Body of pancreas (tissue), 4 donors: ENCODE data around the gene FAM111B. TPM values are rescaled to one million over a fixed set of nuclear protein-coding genes. Genes with fewer than 3 reads are reported as not detected.
"Not testable (repeated sequence)": the region's sequence is repeated elsewhere in the genome, so short reads cannot be mapped to it uniquely, and the experiment has no call there.

Experiments used
- ATAC-seq: fragments of 150-250 bp; one replicate; pipeline ENCODE4 v1.9.1; 2016
- DNase-seq, 4 donors: peaks; one replicate each; pipeline ENCODE4 v3.0.0-alpha.2; 2019
- H3K27ac ChIP-seq, 4 donors: fragments of 200-600 bp; sonication (generic); 1 replicate in 3 of 4; 2 replicates in 1 of 4; pipeline versions ENCODE4 v1.5.1 to v1.6.1; 2016 to 2019; ENCODE audit warnings: mild to moderate bottlenecking in 1 of 4, mixed read lengths in 1 of 4, moderate library complexity in 1 of 4
- H3K27me3 ChIP-seq, 2 donors: fragments of 200-600 bp; sonication (generic); one replicate each; pipeline ENCODE4 v1.6.0; 2016; ENCODE audit warnings: mild to moderate bottlenecking in 1 of 2
- H3K36me3 ChIP-seq, 2 donors: fragments of 200-600 bp; sonication (generic); replicated peaks in 1 of 2; 2 replicates each; pipeline ENCODE4 v1.5.1; 2016; ENCODE audit warnings: low read depth in 2 of 2; ENCODE audit not compliant: insufficient read depth in 1 of 2
- H3K4me1 ChIP-seq: fragments of 200-600 bp; sonication (generic); one replicate; pipeline ENCODE4 v1.6.0; 2016
- H3K4me3 ChIP-seq, 2 donors: fragments of 200-600 bp; sonication (generic); 1 replicate in 1 of 2; 2 replicates in 1 of 2; pipeline ENCODE4 v1.5.1; 2016 to 2019
- H3K9me3 ChIP-seq, 3 donors: fragments of 200-600 bp; sonication (generic); 1 replicate in 2 of 3; 2 replicates in 1 of 3; pipeline ENCODE4 v1.5.1; 2016
- POLR2A ChIP-seq, 3 donors: fragments of 450-650 bp; IDR thresholded peaks; one replicate each; pipeline ENCODE4 v1.6.1; 2016; ENCODE audit warnings: antibody characterized with exemption in 3 of 3, mild to moderate bottlenecking in 2 of 3
- WGBS, 2 donors: methylation state at CpG; one replicate each; pipeline ENCODE4 v1.1.5; 2017; 5-methylcytosine and 5-hydroxymethylcytosine counted together
- intact Hi-C: fragments of 100-400 bp; cut with DNase I; formaldehyde crosslinking; loops from one replicate; pipeline ENCODE4 v1.15.1; 2023
- total RNA-seq, 2 donors: library from RNA; depleted of rRNA; stranded (reverse); fragments of >200 nt; gene quantifications; one replicate each; pipeline ENCODE4 v1.1.0, GENCODE V29; 2016
- TF ChIP-seq, protein P1 (sequence below), 7 experiments: fragments of 450-650 bp in 4 of 7; fragments of 200-600 bp in 3 of 7; sonication (generic) in 3 of 7; IDR thresholded peaks; one replicate each; pipeline ENCODE4 v1.5.1; 2016 to 2019; ENCODE audit warnings: antibody characterized with exemption in 7 of 7

FAM111B gene
- under 1 TPM in 1 of 2 donors, not detected in 1; 0.33 TPM for total RNA-seq

GRCh38 chr11:59106363-59107336, at the start of gene FAM111B:
Gene FAM111B, plus strand, starts transcription at chr11:59107237. Its CDS starts 2,389 bp downstream, at chr11:59109626.
- peak in 1 of 3 donors; percentile 11 for TF ChIP-seq POLR2A (IDR thresholded peaks at IDR 0.05)
- TF ChIP-seq, protein P1, sequence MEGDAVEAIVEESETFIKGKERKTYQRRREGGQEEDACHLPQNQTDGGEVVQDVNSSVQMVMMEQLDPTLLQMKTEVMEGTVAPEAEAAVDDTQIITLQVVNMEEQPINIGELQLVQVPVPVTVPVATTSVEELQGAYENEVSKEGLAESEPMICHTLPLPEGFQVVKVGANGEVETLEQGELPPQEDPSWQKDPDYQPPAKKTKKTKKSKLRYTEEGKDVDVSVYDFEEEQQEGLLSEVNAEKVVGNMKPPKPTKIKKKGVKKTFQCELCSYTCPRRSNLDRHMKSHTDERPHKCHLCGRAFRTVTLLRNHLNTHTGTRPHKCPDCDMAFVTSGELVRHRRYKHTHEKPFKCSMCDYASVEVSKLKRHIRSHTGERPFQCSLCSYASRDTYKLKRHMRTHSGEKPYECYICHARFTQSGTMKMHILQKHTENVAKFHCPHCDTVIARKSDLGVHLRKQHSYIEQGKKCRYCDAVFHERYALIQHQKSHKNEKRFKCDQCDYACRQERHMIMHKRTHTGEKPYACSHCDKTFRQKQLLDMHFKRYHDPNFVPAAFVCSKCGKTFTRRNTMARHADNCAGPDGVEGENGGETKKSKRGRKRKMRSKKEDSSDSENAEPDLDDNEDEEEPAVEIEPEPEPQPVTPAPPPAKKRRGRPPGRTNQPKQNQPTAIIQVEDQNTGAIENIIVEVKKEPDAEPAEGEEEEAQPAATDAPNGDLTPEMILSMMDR (IDR thresholded peaks at IDR 0.05), result peak in 3 of 7 experiments; percentile 5 to 21 (median 15)
- Histone ChIP-seq H3K4me3 (peak within 1 kb of the TSS; percentile 21 to 36), H3K27ac (peak within 1 kb of the TSS in 1 of 4 donors; percentile 3), H3K9me3 (no peaks in the 10 kb centered on the region), H3K36me3 (no peaks in the 10 kb centered on the region), H3K27me3 (no peaks in the 10 kb centered on the region), H3K4me1 (peaks cover 18% of the 10 kb centered on the region)
- DNase-seq (peak; percentile 83 to 91 (median 86)), ATAC-seq (peak; percentile 97)
- intact Hi-C loops, result no loop called here
- 0 to 1% methylated on average over 31 to 64 of the region's 64 CpGs for WGBS, 2 donors

DNA sequence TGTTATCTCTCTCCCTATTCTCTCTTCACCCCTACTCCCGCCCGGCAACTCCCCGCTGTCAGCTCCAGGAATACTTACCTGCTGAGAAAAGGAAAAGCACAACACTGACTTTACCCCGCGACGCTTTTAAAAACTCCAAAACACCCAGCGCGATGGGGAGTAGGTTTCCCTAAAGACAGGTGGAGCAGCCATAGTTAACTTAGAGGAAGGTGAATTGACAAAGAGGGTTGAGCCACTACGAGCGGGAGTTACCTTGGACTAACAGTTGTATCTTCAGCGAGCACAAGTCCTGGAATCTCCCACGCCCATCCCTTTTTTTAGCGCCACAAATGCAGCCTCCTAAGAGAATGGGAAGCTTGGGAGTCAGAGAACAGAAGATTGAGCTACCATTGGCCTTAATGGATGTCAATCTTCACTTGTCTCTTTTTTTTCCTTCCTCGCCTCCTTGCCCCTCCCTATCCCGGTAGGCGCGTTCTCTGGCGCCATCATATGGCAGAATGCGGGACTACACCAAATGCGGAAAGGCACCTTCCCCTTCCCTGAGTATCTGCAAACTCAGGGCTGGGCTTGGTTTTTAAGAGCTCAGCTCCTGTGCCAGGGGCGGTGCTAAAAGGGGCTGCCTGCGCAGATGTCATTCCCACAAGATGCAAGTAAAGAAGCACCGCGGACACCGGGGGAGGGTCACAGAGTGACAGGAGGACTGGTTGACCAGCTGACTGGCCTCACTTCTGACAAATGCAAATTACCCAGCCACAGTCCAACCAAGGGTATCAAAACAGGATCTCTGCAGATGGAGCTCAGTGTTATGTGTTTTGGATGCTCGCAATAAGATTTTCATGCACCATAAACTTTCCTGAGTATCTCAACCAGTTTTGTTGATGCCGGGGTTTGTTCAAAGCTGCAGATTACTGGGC, 48.7 kb upstream of the FAM111B start:
- ATAC-seq, result peak; percentile 97
- H3K27ac ChIP-seq, H3K9me3 ChIP-seq, H3K4me1 ChIP-seq, intact Hi-C loops, H3K36me3 ChIP-seq, H3K27me3 ChIP-seq, H3K4me3 ChIP-seq: not testable (repeated sequence)
- 6 to 9% methylated on average over 26 to 27 of the region's 27 CpGs for WGBS, 2 donors
- DNase-seq, result peak; percentile 75 to 88 (median 84)
- TF ChIP-seq, protein P1 (IDR thresholded peaks at IDR 0.05), result peak; percentile 87 to 97 (median 91)

DNA sequence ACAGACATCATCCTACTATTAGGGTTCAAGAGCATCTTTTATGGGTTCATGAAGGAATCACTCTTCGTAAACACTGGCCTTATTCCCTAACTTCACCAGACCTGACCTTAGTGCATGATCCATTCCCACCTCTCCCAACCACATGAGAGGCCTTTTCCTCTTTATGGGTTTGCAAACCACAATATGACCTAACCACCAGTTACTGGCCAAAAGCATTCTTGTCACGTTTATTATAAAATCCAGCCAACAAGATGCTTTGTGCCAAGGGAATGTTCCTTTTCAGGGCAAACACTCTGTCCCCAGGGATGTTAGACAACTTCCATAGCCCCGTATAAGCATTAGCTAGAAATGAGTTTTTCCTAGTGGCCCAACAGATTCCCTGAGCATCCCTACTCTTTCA, 46.9 kb upstream of the FAM111B start:
- WGBS, 2 donors, result 35 to 52% methylated on average over 3 of the region's 3 CpGs
- H3K27ac ChIP-seq, intact Hi-C loops, DNase-seq, H3K4me3 ChIP-seq, H3K9me3 ChIP-seq, H3K36me3 ChIP-seq, H3K4me1 ChIP-seq, ATAC-seq, H3K27me3 ChIP-seq: not testable (repeated sequence)

GRCh38 chr11:59062602-59063529, 44.2 kb upstream of the FAM111B start:
- no peaks in the 10 kb centered on the region for H3K9me3 ChIP-seq
- peaks cover 4% of the 10 kb centered on the region for H3K4me1 ChIP-seq
- no peak overlapping the region for H3K27ac ChIP-seq
- H3K4me3 ChIP-seq, result no peak overlapping the region
- TF ChIP-seq POLR2A (IDR thresholded peaks at IDR 0.05), result no peak
- TF ChIP-seq, protein P1 (IDR thresholded peaks at IDR 0.05), result no peak
- H3K27me3 ChIP-seq, result no peaks in the 10 kb centered on the region
- DNase-seq (no peak), ATAC-seq (no peak)
- WGBS, 2 donors, result 32 to 63% methylated on average over 25 to 55 of the region's 56 CpGs
- no peaks in the 10 kb centered on the region for H3K36me3 ChIP-seq
- intact Hi-C loops, result no loop called here

GRCh38 chr11:59063996-59064727, 42.9 kb upstream of the FAM111B start:
- H3K4me3 ChIP-seq, H3K27ac ChIP-seq, H3K27me3 ChIP-seq, DNase-seq, H3K9me3 ChIP-seq, ATAC-seq, H3K4me1 ChIP-seq, intact Hi-C loops, H3K36me3 ChIP-seq: not testable (repeated sequence)
- 59 to 61% methylated on average over 14 of the region's 14 CpGs for WGBS, 2 donors
